Fibroblast of peridontal ligament (primary cell): ENCODE results near the gene CUL3.

Source experiments
- DNase-seq: peaks from one replicate; pipeline ENCODE4 v3.0.0-alpha.2; 2010; ENCODE audit errors: extremely low read depth

CUL3 gene

DNA sequence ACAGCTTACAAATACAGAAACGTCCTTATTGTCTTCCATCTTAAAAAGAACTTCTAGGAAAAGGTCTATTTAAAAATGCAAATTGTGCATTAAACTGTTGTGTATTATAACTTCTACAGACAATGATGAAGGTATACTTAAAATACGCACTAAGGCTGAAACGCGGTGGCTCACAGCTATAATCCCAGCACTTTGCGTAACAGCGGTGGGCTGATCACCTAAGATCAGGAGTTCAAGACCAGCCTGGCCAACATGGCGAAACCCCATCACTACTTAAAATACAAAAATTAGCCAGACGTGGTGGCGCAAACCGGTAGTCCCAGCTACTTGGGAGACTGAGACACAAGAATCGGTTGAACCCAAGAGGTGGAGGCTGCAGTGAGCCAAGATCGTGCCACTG, 4.9 kb downstream of the CUL3 start:
- DNase-seq, result no peak

DNA sequence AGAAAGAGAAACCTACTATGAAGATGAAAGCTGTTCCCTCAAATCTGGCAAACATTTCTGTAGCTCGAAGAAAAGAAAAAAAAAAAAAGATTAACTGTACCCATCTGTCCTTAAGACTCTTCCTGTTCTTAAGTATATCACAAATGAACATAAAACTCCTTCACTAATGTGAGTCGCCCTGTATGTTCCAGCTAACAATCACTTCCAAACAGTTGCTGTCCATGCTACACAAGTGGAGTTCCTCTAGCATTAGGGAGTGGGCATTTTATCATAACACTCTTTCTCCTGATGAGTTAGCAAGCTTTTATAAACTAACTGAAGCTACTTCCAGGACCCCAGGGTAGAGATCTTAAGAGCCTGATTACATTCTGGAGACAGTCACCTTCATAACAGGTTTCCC, 5.8 kb downstream of the CUL3 start:
- DNase-seq, result no peak

DNA sequence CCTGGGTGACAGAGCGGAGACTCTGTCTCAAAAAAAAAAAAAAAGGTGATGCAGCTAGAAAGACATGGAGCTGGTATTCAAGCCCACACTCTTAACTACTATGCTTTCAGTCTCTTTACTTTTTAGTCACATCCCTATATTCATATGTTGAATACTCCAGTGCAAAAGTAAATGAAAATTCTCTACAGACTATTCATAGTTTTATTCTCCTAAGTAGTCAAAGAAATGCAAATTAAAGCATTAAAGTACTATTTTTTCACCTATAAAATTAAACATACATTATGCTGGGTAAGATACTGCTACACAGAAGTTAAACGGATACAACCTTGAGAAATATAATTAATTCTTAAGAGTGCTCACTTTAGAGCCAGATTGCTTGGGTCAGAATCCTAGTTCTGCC, 7.6 kb downstream of the CUL3 start:
- DNase-seq, result no peak

DNA sequence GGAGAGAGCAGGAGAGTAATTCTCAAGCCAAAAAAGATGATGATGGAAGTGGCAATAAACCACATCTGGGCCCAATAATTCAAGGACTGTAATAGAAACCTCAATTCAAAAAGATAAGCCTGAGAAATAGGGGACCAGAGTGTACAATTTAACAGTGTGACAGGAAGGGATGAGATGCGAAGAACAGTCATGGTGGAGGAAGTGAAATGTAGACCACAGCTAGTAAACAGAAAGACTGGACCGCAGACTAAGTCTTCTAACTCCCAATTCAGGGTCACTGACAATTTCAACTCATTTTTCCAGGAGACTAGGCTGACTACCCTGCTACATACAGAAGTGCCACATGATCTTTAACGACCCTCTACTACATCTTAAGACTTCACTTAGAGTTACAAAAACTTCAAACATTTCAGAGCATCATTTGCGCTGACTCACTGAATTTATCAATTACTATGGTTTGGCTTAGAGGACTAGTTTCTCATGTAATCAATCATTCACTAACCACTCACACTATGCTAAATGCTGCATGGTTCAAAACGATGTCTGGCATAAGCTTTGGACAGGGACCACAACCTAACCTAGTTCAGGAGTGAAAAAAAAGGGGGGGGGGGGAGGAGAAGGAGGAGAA, 9.0 kb downstream of the CUL3 start:
- no peak for DNase-seq

DNA sequence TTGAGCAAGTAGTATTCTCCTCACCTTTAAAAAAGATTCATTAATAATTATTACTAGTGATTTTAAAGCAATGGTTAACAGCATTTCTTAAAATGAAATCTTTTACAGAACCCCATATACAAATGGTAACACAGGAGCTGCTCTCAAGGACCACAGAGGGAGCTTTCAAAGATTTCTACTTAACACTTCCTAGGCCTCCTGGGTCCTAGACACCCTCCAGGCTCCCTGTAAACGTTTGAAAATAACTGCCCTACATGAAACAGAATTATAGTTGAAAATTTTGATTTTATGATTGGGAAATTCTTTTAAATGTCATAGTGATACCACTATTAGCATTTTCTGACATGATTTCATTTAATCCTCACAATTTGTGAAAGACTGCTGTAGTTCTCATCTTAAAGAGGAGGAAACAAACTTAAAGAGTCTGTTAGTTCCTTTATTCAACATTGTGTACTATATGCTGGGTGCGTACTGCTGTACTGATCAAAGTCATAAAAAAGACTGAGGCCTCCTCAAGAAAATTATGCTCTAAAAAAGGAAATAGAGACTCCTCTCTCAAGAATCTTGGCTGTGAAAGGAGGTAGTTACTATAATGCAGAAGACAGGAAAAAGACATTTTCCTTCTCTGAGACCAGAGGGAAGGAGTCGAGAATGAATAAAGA, 10.6 kb downstream of the CUL3 start:
- DNase-seq, result no peak

DNA sequence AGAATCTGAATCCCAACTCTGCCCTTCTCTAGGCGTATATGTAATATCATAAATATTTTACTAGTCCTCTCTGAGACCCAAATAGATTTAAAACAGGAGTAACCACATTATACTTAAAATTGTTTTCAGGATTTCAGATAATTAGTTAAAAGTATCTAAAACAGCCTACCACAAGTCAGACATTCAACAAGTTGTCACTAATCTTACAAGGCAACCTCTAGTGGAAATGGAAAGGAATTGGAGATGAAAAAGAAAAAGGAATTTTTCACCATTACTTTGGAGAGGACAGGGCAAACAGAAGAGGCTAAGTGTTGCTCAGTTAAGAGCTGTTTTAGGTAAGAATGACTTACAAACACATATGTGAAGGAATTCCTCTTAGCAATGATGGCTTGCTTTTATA, 11.4 kb downstream of the CUL3 start:
- no peak for DNase-seq

DNA sequence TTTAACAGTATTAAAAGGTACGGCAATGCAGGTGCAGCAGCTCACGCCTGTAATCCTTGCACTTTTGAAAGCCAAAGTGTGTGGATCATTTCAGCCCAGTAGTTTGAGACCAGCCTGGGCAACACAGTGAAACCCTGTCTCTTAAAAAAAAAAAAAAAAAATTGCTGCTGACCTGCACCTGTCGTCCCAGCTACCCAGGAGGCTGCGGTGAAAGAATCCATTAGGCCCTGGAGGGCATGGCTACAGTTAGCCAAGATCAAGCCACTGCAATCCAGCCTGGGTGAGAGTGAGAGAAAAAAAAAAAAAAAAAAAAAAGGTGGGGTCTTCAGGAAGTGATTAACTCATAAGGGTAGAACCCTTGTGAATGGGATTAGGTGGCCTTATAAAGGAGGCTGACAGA, 12.8 kb downstream of the CUL3 start:
- no peak for DNase-seq

DNA sequence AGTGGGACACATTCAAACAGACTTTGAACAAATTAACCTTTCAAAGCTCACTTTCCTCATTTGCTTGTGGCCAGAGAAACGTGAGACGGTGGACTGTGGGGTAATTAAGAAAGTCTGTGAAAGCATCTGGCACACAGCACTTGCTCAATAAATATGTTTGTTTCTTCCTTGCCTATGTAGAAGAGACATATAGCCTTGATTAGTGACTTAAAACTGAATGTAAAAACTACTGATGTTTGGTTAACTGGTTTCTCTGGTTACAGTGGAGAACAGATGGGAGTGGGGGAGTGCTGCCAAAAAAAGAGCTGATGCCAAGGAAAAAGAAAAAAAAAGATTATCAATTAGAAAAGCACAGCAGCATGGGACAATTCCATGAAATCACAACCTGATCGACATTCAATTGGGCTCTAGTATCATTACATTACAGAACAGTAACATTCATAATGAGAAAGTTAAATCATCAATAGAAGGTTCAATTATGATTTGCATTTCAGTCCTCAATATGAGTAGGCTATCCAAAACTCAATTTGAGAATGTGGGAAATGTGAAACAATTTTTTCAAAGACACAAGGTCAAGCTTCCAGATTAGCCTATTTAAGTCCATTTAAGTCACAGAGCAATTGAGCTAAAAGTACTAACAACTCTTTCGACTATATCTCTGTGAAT, 14.7 kb downstream of the CUL3 start:
- DNase-seq, result peak; percentile 92

DNA sequence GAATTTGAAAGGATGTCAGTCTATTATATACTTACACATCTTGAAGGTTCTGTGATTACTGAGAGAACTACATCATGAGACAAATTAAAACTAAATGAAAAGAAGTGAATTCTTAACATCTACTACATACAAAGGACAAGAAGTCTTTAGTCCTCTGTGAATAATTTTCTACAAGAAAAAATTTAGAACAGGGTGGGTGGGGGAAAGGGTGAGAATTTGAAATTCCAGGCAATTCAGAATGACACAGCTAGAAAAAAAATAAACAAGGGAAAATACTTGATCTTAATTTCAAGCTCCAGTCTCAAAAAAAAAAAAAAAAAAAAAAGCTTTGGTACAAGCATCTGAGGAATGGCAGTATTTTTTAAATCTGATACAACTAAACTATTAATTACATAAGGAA, 15.5 kb downstream of the CUL3 start:
- DNase-seq, result peak; percentile 50

DNA sequence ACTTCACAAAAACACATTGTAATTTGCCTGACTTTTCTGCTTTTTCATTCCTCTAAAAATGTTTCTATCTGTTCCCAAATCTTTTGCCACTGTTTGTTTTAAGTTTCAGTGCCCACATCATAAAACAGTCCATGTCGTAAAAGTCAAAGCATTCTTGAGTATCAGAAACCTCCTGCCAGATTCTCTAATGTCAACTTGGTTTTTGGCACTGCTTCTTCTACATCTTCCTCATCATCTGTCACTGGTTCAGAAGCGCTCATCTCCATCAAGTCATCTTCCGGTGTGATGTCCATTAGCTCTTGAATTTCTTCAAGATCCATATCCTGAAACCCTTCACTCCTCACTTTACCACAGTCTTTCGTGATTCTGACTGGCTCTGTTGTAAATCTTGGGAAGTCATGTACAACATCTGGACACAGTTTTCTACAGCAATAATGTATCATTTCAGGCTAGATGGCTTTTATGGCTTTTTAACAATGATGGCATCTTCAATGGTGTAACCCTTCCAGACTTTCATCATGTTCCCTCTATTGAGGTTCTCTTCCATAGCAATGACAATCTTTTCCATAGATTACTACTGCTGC, 19.6 kb downstream of the CUL3 start:
- DNase-seq, result no peak

DNA sequence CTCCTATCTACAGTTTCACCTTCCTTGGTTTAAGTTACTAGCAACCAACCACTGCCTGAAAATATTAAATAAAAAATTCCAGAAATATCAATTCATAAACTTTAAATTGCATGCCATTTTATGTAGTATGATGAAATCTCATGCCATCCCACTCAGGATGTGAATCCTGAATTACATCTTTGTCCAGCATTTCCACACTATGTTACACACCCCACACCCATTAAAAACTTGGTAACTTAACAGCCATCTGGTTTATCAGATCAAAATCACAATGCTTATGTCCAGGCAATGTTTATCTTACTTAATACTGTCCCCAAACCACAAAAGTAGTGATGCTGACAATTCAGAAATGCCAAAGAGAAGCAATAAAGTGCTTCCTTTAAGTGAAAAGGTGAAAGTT, 21.6 kb downstream of the CUL3 start:
- DNase-seq, result peak; percentile 57

DNA sequence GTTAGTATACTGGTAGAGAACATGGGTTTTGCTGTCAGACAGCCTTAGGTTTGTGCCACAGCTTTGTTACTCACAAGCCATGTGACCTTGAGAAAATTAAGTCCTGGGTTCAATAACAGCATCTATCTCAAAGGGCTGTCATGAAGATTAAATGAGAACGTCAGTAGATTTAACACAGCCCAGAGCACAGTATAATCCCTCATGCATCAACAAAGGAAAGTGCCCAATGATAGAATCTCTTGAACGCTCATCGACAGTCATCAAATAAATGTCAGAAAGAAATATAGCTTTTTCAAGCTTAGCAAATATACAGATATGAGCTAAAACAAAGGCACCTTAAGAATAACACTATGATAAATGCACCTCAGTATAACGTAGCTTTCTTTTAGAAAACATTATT, 22.3 kb downstream of the CUL3 start:
- no peak for DNase-seq

DNA sequence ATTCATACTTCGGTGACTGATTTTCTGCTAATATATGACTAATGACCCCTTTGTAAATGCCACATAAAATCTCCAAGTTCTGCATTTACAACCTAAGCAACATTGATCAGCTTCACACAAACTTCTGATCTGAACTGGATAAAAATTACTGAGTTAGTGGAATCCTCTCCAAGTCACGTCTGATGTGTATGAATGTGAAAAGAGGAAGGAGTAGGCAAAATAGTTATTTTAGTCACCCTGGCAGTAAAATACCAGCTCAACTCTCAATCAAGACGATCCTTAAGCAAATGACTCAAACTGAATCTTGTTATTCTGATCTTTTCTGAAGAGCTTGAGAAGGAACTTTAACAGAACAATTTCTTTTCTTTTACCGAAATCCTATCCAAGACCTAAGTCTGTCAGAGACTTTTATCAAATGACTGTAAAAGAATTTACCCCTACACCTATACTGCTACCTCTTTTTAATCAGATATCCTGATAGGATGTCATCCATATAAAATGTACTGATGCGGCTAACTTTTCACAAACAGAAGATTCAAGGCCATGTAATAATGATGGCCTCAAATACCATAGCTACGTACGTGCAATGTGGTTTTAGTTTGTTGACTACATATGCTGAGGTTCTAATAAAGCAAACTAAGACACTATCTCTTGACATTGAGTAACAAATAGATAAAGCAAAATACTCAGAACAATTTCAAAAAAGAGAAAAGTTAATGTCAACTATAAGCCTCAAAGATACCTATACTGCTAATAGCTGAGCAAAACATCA, 23.7 kb downstream of the CUL3 start:
- DNase-seq, result no peak

DNA sequence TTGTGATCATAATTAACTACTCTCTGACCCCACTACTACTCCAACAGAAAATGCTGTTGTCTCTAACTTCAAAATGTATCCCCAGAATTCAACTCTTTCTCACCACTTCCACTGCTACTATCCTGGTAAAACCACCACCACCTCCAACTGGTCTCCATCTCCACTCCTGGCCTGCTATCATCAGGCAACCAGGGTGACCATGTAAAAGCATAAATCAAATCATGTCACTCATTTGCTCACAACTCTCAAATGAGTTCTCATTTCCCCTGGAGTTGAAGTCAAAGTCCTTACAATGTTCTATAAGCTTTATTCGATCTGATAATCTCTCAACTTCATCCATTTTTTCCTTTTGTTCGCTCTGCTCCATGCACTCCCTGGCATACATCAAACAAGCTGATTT, 24.6 kb downstream of the CUL3 start:
- DNase-seq, result no peak

DNA sequence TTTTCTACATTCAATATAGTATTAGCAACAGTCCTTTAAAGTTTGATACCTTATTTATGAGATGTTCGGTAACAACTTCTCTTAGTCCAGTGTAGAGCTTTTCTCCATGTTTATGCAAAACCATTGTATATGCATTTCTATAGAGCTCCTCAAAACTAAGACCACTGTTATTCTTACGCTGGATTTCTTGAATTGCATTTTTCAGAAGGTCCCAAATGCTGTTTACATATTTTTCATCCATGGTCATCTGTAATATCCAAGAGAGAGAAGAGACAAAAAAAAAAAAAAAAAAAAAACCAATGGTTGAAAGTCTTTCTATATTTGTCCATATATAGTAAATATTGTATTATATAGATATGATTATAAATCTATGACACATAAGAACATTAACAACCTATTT, 27.6 kb downstream of the CUL3 start:
- DNase-seq, result no peak

DNA sequence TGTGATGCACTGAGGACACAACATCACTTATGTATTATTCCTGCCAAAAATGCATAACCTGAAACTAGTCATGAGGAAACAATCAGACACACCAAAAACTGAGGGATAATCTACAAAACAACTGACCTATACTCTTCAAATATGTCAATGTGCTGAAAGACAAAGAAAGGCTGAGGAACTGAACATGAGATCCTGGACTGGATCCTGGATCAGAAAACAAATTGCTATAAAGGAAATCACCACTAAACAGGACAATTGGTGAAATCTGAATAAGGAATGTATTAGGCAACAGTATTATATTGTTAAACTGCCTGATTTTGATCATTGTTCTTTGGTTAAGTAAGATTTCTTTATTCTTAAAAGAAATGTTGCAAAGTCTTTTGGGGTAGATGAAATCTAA, 28.8 kb downstream of the CUL3 start:
- DNase-seq, result peak; percentile 39

DNA sequence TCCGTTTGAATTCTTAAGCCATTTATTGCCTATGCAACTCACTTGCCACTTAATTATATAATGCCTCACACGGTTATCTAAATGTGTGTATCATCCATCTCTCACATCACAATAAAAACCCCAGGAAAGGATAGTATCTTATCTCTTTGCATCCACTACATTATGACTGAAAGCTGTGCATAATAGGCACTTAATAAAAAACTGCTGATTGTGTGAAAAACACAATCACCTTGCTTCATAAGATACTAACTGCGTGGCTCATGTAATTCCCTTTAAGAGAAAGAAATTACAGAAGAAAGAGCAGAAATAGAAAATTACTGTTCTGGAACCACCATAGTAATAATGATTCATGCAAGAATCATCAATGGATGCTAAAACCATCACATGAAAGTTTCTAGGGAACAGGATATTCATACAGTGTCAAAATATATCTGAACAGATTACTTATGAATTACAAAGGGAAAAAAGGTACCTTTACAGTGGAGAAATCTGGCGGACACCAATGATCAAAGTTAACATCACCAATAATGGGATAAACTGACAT, 29.3 kb downstream of the CUL3 start:
- no peak for DNase-seq

DNA sequence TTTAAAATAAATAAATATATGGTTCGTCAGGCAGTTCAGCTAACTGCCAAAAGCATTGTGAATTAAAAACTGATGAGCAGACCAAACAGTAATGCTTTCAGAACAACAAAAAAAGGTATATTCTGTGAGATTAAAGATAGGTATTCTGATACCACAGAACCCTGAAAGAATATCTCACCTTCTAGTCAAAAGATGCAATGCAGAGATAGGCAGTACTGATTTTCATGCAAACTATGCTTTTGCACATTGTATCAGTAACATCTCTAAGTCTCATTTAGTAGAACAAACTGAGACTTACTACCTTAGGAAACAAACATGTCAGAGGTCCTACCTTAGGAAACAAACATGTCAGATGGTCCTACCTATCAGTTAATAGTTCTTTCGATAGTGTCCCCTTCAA, 32.4 kb downstream of the CUL3 start:
- DNase-seq, result no peak

DNA sequence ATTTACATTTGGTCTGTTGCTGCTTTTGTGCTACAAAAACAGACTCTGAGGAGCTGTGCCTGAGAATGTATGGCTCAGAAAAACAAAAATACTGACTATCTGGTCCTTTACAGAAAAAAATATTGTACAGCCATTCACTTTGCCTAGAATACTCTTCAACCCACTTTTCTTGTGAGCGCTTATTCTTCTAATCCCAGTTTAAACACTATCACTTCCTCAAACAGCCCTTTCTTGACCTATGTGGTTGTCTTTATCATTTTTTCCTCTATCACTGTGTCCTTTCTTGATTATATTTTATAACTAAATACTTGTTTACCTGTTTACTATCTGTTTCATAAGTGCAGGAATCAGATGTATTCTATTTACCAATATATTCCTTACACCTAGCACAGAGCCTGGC, 33.5 kb downstream of the CUL3 start:
- DNase-seq, result no peak

DNA sequence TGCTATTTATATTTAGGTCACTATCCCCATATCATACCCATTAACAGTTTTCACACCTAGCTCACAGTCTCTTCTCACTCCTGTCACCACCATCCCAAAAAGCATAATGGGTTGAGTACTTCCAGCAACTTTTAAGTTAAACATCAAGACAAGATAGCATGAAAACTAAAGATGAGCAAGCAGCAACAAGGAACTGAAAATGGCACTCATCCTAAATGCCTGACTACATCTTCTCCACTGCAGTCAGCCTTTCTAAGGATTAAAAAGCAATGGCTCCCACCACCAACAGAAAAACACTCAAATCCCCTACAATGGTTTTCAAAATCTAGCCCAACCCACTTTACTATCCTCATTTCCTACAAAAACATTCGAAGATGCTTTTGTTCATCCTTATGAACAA, 38.2 kb downstream of the CUL3 start:
- DNase-seq, result no peak

DNA sequence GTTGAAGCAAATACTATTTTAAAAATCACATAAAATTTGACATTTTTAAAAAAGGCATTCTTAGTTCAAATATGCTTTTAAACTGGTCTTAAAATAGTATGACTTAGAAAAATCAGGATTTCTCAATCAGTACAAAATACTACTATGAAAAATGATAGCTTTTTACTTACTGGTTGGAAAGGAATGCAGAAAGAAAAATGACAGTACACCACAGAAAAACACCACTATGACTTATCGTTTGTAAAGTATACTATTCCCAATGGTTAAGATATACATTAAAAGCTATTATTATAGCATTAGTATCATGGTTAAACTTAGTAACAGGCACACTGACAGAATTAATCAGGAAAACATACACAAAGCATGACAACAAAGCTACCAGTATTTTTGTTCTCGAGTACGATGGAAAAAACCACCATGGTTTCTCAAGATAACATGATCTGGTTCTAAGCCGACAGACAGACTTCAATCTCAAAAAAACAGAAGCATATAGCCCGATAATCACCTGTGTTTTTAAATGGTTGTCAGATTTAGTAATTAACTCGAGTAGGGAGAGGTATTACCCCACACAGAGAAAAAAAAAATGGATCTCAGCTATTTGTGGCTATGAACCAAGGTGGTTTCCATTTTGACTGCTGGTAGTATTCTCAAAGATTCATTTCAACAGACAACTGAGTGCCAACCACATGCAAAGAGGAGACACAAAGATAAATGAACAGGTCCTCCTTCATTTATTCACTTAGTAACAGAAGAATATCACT, 39.1 kb downstream of the CUL3 start:
- DNase-seq, result peak; percentile 80
